ENCODE measurements around the gene PDE11A.

PDE11A gene

GRCh38 chr2:177600917-177601316 lies 471.7 kb downstream of the PDE11A start:
- no peak for DNase-seq (ENCODE audit: low read depth)
- H3K4me3 ChIP-seq (ENCODE audit: low read depth, low read length): no peak overlapping the region

- no peak for DNase-seq (ENCODE audit: low read depth)
- no peak overlapping the region for H3K4me3 ChIP-seq (ENCODE audit: low read depth, low read length)
Observed at GRCh38 chr2:177599956-177600355, 472.6 kb downstream of the PDE11A start.

DNA sequence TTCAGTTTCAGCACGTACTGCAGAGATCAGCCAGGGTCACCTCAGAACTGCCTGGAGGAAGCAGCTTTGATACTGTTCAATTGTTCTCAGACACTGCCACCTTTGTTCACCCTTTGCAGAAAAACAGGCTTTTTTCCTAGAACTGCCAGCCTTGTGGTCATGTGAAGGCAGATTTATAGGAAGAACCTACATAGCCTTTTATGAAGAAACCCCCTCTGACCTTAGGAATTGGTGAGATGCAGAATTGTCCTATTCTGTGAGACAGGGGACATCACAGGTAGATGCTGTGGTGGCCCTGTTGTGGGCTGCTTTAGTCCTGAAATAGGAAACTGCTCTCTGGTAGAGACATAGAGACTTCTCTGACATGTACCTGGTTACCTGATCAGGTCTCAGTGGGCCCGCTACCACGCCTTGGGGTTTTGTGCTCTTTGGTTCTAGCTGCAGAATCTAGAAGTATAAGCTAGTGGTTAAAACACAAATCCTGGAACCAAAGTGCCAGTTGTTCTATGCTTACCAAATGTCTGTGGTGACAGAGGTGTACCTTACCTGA lies 473.4 kb downstream of the PDE11A start:
- no peak overlapping the region for H3K4me3 ChIP-seq (ENCODE audit: low read depth, low read length)

GRCh38 chr2:177598326-177599138 lies 474.0 kb downstream of the PDE11A start:
- DNase-seq (ENCODE audit: low read depth): peak; percentile 52
- no peak overlapping the region for H3K4me3 ChIP-seq (ENCODE audit: low read depth, low read length)

More for the DNA sequence above, 473.4 kb downstream of the PDE11A start:
- DNase-seq (ENCODE audit: low read depth): no peak

DNA sequence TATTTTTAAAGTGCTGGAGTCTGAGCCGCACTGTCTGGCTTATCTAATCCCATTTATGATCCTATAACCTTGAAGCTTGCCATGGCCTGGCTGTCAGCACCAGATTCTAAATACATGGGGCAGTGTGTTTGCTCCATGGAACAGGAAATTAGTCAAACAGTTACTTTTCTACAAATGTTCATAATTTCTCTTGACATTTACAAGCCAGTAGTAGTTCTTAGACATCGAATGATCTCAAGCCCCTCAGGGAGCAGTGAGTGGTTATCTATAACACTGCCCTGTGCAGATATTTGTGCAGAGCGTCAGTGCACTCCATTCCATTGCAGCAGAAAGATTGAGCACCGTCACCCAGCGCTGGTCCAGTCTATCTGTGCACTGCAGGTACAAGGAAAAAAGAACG lies 474.8 kb downstream of the PDE11A start:
- no peak overlapping the region for H3K4me3 ChIP-seq (ENCODE audit: low read depth, low read length)
- no peak for DNase-seq (ENCODE audit: low read depth)

GRCh38 chr2:177596866-177597265 lies 475.7 kb downstream of the PDE11A start:
- no peak for DNase-seq (ENCODE audit: low read depth)
- no peak overlapping the region for H3K4me3 ChIP-seq (ENCODE audit: low read depth, low read length)

DNA sequence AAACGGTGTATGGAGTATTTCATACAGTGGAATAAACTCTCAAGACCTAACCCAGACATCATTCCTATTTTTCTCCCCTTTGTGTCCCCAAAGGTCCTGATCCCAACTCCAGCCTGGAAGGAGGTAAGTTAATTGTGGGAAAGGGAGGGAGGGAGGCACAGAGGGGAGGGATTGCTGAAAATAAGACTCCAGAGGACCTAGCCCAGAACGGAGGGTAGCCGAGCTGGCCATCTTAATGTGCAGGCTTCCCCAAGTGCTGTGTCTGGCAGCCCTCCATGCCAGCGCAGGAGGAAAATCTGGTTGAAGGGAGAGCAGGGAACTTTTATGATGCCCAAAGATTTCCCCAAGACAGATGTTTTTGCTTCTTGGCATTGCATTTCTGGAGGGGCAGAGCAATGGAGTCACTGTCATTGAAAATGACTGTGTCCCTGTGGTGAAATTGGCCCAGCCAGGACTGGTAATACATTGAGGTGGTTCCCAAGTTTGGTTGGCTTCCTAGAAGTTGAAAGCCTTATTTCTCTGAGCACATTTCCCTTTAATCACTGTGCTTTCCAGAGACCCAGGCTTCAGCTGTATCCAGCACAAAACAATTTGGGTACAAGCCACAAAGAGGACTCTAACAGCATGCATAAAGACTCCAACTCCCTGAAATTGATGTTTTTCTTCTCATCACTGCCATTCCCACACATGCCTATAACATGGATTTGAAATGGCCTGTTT lies 477.3 kb downstream of the PDE11A start:
- DNase-seq (ENCODE audit: low read depth): no peak
- H3K4me3 ChIP-seq (ENCODE audit: low read depth, low read length): no peak overlapping the region

DNA sequence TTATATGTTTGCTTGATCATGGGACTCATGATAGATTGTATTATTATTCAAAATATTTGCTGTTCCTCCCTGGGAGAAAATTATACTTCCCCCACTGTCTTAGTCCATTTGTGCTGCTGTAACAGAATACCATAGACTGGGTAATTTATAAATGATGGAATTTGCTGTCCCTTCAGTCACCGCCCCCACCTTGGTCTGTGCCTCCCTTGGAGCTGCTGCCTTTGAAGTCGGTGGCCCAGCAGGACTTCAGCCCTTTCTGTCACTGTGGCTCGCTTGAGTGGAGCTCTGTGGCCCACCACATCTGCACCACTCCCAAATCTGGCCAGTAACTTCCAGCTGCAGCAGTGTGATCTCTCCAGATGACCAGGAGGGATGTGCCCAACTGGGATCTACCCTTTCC lies 479.2 kb downstream of the PDE11A start:
- DNase-seq (ENCODE audit: low read depth): no peak
- no peak overlapping the region for H3K4me3 ChIP-seq (ENCODE audit: low read depth, low read length)

DNA sequence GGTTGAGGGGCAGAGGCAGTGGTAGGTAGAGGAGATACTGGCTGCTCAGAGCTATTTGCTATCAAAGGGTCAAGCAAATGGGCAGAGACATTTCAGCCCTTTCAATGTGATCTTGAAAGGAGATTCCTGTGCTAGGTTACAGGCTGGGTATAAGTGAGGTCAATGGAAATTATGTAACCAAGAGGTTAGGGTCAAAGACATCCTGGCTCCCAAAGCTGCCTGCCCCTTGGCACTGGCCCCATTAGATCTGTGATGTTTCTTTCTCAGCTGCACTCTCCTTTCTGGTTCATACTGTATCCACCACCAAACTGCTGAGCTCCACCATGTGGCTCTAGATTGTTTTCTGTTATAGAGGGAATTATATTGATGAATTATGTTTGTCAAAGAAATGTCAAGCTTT lies 479.6 kb downstream of the PDE11A start:
- no peak for DNase-seq (ENCODE audit: low read depth)
- no peak overlapping the region for H3K4me3 ChIP-seq (ENCODE audit: low read depth, low read length)

- no peak for DNase-seq (ENCODE audit: low read depth)
- no peak overlapping the region for H3K4me3 ChIP-seq (ENCODE audit: low read depth, low read length)
Observed at GRCh38 chr2:177592397-177592796, 480.2 kb downstream of the PDE11A start.

DNA sequence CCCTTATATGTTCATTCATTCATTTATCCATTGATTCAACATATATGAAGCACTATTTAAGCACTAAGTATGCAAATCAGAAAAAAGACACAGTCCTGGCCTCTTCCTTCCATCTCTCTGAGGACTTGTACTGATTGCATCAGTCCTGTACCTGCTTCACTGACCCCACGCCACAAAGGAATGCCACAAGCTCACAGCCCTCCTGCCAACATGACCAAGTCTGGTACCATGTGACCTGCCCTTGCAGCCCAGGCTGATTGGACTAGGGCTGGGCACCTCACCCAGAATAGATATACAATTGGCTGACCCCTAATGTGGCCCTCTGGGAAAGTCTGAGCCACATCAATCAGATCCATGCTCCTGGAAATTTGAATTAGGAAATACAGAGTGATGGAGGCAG lies 483.4 kb downstream of the PDE11A start:
- no peak overlapping the region for H3K4me3 ChIP-seq (ENCODE audit: low read depth, low read length)
- no peak for DNase-seq (ENCODE audit: low read depth)

DNA sequence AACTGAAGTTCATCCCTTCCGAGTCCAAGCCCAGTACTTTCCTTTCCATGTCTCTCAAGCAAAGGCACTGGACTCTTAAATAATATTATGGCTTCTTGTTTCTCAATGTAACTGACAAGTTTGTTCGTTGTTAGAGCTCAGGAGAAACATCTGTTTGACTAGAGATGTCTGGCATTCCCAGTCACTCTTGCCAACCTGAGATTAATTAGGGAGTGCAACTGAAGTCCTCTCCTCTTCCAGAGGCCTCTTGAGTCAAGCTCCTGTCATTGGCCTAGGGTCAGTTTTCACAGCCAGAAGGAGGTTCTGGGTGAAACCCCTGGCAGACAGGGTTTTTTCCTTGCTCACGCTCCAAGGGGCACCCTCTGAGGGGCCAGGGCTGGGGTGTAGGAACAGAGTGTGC lies 483.9 kb downstream of the PDE11A start:
- no peak for DNase-seq (ENCODE audit: low read depth)
- no peak overlapping the region for H3K4me3 ChIP-seq (ENCODE audit: low read depth, low read length)

DNA sequence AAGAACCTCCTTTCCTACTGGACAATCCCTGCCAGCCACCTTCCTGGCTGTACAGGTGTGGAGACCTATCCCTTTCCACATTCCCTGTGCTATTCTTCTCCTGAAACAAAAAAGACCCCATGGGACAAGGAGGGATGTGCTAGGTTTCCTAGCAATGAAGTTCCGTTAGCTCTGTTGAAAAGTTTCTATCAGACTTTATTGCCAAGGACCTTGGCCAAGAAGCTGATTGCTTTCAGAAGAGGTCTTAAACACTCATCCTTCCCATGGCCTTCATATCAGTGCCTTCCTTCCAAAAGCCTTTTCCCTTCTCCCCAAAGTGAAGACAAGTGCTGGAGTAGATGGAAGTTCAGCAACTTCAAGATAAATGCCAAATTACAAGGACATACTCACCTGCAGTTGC lies 485.2 kb downstream of the PDE11A start:
- no peak for DNase-seq (ENCODE audit: low read depth)
- no peak overlapping the region for H3K4me3 ChIP-seq (ENCODE audit: low read depth, low read length)

DNA sequence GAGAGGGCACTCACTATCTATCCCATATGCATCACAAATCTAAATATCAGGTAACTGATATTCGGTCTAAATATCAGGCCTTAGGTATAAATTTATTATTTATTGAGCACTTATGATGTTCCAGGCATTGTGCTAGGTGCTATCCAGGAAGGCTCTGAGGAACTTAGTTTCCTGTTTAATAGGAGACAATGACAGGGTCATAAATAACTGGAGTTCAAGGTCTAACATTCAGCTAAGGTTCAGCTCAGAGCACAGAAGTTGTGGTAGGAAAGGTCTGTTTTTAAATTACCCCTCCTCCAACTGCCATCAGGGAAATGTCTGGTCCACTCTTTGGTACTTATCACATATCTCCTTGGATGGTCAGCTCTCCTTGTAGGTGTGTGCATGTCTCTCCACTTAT lies 486.4 kb downstream of the PDE11A start:
- DNase-seq (ENCODE audit: low read depth): no peak

DNA sequence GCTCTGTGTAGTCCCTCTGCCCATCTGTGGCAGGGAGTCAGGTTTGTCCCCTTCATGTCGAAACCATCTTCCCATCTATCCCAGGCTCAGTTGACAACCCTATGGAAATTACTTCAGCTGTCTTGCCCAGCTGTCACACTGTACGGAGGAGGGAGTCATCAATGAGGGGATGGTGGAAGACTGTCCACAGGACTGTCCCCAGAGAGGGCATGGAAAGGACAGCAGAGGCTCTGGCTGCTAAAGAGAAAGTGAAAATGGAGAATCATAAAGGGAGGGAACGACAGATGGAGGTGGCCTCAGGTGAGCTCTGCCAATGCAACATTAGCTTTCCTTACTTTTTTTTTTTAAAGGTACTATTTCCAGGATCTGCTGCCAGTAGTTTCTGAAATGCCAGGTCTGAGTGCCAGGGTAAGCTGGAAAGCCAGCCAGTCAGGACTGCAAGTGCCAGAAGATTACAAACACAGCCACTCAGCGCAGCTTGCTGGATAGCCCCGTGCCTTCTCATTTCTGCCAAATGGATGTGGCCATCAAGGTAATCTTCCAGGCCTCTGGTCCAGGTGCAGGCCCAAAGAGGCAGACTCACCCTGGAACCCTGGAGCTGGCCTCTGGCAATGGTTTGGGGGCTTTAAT lies 487.2 kb downstream of the PDE11A start:
- no peak for DNase-seq (ENCODE audit: low read depth)
- no peak overlapping the region for H3K4me3 ChIP-seq (ENCODE audit: low read depth, low read length)

More for the DNA sequence above, 486.4 kb downstream of the PDE11A start:
- H3K4me3 ChIP-seq (ENCODE audit: low read depth, low read length): no peak overlapping the region

DNA sequence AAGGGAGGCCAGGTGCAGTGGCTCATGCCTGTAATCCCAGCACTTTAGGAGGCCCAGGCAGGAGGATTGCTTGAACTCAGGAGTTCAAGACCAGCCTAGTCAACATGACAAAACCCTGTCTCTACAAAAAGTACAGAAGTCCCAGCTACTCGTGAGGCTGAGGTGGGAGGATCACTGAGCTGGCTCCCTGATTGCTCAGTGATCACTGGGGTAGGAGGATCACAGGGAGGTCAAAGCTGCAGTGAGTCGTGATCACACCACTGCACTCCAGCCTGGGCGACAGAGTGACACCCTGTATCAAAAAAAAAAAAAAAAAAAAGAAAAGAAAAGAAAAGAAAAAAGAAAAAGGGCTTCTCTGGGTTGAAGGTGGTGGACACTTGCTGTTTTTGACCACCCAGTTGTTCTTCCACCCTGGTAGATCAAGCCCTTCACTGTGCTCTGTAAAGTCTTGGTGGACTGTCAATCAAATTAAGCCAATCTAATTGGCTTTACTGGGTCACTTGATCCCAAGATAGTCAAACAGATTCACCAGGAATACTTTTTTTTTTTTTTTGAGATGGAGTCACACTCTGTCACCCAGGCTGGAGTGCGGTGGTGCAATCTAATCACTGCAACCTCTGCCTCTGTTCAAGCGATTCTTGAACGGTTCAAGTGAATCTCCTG lies 488.4 kb downstream of the PDE11A start:
- H3K4me3 ChIP-seq (ENCODE audit: low read depth, low read length): no peak overlapping the region
- DNase-seq (ENCODE audit: low read depth): no peak

DNA sequence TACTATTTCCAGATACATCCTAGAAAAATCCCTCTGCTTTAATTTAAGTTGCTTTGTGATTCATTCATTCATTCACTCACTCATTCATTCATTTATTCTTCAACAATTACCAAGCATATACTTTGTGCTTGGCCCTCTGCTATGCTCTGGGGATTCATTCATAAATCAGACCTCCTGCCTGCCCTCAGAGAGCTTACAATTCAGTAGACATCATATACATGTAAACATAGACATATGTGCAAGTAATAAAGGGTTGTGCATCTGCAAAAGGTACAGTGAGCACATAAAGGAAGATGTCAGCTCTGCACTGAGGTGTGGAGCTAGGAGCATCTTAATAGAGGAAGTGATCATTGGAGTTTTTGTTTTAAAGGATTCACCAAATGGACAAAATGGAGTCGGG lies 490.6 kb downstream of the PDE11A start:
- no peak for DNase-seq (ENCODE audit: low read depth)
- H3K4me3 ChIP-seq (ENCODE audit: low read depth, low read length): no peak overlapping the region

DNA sequence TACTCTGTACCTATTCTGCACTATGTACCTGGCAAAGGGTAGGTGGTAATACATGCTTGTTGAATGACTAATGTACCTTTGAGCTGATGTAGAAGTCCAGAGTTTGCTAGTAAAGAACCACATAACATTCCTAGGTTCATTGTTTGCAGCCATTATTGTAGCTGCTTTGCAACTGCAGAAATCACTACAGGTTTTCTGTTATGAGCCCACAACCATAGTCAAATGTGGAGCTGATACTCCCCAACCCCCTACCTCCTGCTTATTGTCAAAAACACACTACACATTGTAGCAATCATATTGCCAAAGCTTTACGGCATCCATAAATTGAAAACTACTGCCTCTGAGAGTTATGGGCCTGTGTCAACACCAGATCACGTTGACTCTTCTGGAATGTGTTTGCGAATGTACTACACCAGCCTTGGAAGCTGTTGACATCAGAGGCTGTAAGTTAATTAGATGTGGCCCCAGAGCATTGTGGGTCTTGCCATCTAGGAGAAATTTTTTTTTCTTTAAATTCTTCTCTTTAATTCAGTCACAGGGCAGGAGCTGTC lies 493.0 kb downstream of the PDE11A start:
- no peak for DNase-seq (ENCODE audit: low read depth)
- H3K4me3 ChIP-seq (ENCODE audit: low read depth, low read length): no peak overlapping the region

GRCh38 chr2:177578454-177578853 lies 494.1 kb downstream of the PDE11A start:
- H3K4me3 ChIP-seq (ENCODE audit: low read depth, low read length): no peak overlapping the region

More at GRCh38 chr2:177578454-177578853, 494.1 kb downstream of the PDE11A start:
- DNase-seq (ENCODE audit: low read depth): no peak

Measured in skeletal muscle cell (primary cell).